ENCODE measurements around the gene PPP1R13L. TPM values are rescaled to one million over a fixed set of nuclear protein-coding genes. Genes with fewer than 3 reads are reported as not detected.
"Not testable (repeated sequence)": the region's sequence is repeated elsewhere in the genome, so short reads cannot be mapped to it uniquely, and the experiment has no call there.

The PPP1R13L gene
- total RNA-seq, 1 donor, result 6.9 TPM

DNA sequence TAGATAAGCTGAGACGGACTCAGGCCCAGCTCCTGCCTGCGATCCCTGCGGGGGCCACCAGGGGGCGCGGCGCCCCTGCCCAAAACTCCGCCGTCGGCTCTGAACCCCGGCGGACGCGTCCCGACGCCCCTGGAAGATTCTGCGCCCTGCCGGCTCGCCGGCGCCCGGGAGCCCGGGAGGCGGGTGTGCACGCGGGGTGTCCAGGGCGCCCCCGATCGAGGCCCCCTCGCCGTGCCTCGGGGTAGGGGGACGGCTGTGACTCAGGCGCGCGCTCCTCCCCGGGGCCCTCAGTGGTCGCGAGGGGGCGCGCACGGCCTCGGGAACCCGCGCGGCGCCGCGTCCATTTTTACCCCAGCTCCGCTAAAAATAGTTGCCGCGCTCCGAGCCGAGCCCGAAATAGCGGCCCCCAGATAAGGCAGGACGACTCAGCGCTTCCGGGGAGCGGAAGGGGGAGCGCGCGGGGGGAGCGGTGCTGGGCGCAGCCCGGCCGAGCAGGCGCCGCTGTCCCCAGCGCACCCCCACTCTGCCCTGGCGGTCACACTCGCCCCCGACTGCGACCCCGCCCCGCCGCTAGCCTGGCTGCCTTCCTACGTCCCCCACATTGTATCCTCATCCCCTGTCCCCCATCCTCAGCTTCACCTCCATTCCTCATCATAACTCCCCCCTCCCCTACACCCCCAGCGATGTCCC lies 34.8 kb upstream of the PPP1R13L start:
- Histone ChIP-seq H3K4me2 (ENCODE audit: insufficient read depth, low read length) (peak overlapping the region; percentile 76), H2AFZ (ENCODE audit: low read length) (peak overlapping the region; percentile 56), H3K27ac (ENCODE audit: low read depth, low read length) (peak overlapping the region; percentile 78), H3K4me1 (ENCODE audit: insufficient read depth, low read length) (peaks cover 30% of the 10 kb centered on the region), H3K36me3 (ENCODE audit: insufficient read depth, low read length) (no peaks in the 10 kb centered on the region), H3K79me2 (ENCODE audit: insufficient read depth, low read length) (peaks cover 5% of the 10 kb centered on the region), H3K4me3 (ENCODE audit: insufficient read depth, low read length) (peak overlapping the region; percentile 79), H4K20me1 (ENCODE audit: insufficient read depth, low read length) (no peaks in the 10 kb centered on the region), H3K9me3 (ENCODE audit: low read depth, low read length) (no peaks in the 10 kb centered on the region), H3K27me3 (ENCODE audit: insufficient read depth, low read length) (no peaks in the 10 kb centered on the region)
- DNase-seq (ENCODE audit: insufficient read length, low spot score, missing footprints), result peak; percentile 99
- TF ChIP-seq, protein P1, sequence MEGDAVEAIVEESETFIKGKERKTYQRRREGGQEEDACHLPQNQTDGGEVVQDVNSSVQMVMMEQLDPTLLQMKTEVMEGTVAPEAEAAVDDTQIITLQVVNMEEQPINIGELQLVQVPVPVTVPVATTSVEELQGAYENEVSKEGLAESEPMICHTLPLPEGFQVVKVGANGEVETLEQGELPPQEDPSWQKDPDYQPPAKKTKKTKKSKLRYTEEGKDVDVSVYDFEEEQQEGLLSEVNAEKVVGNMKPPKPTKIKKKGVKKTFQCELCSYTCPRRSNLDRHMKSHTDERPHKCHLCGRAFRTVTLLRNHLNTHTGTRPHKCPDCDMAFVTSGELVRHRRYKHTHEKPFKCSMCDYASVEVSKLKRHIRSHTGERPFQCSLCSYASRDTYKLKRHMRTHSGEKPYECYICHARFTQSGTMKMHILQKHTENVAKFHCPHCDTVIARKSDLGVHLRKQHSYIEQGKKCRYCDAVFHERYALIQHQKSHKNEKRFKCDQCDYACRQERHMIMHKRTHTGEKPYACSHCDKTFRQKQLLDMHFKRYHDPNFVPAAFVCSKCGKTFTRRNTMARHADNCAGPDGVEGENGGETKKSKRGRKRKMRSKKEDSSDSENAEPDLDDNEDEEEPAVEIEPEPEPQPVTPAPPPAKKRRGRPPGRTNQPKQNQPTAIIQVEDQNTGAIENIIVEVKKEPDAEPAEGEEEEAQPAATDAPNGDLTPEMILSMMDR (IDR thresholded peaks at IDR 0.05; ENCODE audit: extremely low read depth, low read depth, low read length), result peak; percentile 89

DNA sequence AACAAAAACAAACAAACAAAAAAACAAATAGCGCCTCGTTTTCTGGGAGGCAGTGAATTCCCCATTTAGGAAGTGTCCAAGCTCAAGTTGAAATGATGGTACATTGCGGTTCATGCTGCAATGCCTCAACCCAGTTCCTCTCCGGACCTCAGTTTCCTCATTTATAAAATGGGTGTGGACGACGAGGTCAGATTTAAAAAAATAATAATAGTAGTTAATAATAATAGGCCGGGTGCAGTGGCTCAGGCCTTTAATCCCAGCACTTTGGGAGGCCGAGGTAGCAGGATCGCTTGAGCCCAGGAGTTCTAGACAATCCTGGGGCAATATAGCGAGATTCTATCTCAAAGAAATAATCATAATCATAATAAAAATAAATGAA lies 34.3 kb upstream of the PPP1R13L start:
- H3K79me2 ChIP-seq (ENCODE audit: insufficient read depth, low read length), result peaks cover 5% of the 10 kb centered on the region
- no peak overlapping the region for H2AFZ ChIP-seq (ENCODE audit: low read length)
- peak overlapping the region; percentile 76 for H3K4me2 ChIP-seq (ENCODE audit: insufficient read depth, low read length)
- no peaks in the 10 kb centered on the region for H3K36me3 ChIP-seq (ENCODE audit: insufficient read depth, low read length)
- H3K27me3 ChIP-seq (ENCODE audit: insufficient read depth, low read length), result no peaks in the 10 kb centered on the region
- TF ChIP-seq, protein P1 (IDR thresholded peaks at IDR 0.05; ENCODE audit: extremely low read depth, low read depth, low read length), result no peak
- H3K9me3 ChIP-seq (ENCODE audit: low read depth, low read length), result no peaks in the 10 kb centered on the region
- peak overlapping the region; percentile 79 for H3K4me3 ChIP-seq (ENCODE audit: insufficient read depth, low read length)
- H3K4me1 ChIP-seq (ENCODE audit: insufficient read depth, low read length), result peaks cover 26% of the 10 kb centered on the region
- H3K27ac ChIP-seq (ENCODE audit: low read depth, low read length), result peak overlapping the region; percentile 78
- no peaks in the 10 kb centered on the region for H4K20me1 ChIP-seq (ENCODE audit: insufficient read depth, low read length)
- DNase-seq (ENCODE audit: insufficient read length, low spot score, missing footprints), result no peak

DNA sequence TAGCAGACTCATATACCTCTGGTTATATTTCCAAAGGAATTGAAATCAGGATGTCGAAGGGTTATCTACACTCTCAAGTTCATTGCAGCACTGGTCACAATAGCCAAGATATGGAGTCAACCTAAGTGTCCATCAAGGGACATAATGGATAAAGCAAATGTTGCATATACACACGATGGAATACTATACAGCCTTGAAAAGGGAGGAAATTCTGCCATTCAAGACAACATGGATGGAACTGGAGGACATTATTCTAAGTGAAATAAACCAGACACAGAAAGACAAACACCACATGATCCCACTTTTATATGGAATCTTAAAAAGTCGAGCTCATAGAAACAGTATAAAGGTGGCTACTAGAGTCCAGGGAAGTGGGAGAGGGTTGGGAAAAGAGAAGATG lies 32.5 kb upstream of the PPP1R13L start:
- no peaks in the 10 kb centered on the region for H4K20me1 ChIP-seq (ENCODE audit: insufficient read depth, low read length)
- H3K4me1 ChIP-seq (ENCODE audit: insufficient read depth, low read length), result peaks cover 16% of the 10 kb centered on the region
- no peaks in the 10 kb centered on the region for H3K36me3 ChIP-seq (ENCODE audit: insufficient read depth, low read length)
- H3K4me2 ChIP-seq (ENCODE audit: insufficient read depth, low read length), result no peak overlapping the region
- H3K79me2 ChIP-seq (ENCODE audit: insufficient read depth, low read length), result peaks cover under 1% of the 10 kb centered on the region
- H3K27me3 ChIP-seq (ENCODE audit: insufficient read depth, low read length), result no peaks in the 10 kb centered on the region
- no peak overlapping the region for H3K27ac ChIP-seq (ENCODE audit: low read depth, low read length)
- H3K4me3 ChIP-seq (ENCODE audit: insufficient read depth, low read length), result no peak overlapping the region
- no peak for DNase-seq (ENCODE audit: insufficient read length, low spot score, missing footprints)
- H3K9me3 ChIP-seq (ENCODE audit: low read depth, low read length), result no peaks in the 10 kb centered on the region
- TF ChIP-seq, protein P1 (IDR thresholded peaks at IDR 0.05; ENCODE audit: extremely low read depth, low read depth, low read length), result no peak
- H2AFZ ChIP-seq (ENCODE audit: low read length), result no peak overlapping the region

DNA sequence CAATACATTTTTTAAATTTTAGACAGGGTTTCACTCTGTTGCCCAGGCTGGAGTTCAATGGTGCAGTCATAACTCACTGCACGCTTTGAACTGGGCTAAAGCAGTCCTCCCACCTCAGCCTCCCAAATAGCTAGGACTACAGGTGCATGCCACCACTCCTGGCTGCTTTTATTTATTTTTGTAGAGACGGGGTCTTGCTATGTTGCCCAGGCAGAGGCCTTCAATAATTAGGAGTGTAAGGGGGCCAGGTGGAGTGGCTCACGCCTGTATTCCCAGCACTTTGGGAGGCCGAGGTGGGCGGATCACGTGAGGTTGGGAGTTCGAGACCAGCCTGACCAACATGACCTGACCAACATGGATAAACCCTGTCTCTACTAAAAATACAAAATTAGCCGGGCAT lies 27.7 kb upstream of the PPP1R13L start:
- not testable (repeated sequence) for H3K9me3 ChIP-seq (ENCODE audit: low read depth, low read length); H3K4me3 ChIP-seq (ENCODE audit: insufficient read depth, low read length); H3K4me1 ChIP-seq (ENCODE audit: insufficient read depth, low read length); H2AFZ ChIP-seq (ENCODE audit: low read length); H3K27ac ChIP-seq (ENCODE audit: low read depth, low read length); H3K36me3 ChIP-seq (ENCODE audit: insufficient read depth, low read length); DNase-seq (ENCODE audit: insufficient read length, low spot score, missing footprints); H3K79me2 ChIP-seq (ENCODE audit: insufficient read depth, low read length); H3K4me2 ChIP-seq (ENCODE audit: insufficient read depth, low read length); H4K20me1 ChIP-seq (ENCODE audit: insufficient read depth, low read length); H3K27me3 ChIP-seq (ENCODE audit: insufficient read depth, low read length)

DNA sequence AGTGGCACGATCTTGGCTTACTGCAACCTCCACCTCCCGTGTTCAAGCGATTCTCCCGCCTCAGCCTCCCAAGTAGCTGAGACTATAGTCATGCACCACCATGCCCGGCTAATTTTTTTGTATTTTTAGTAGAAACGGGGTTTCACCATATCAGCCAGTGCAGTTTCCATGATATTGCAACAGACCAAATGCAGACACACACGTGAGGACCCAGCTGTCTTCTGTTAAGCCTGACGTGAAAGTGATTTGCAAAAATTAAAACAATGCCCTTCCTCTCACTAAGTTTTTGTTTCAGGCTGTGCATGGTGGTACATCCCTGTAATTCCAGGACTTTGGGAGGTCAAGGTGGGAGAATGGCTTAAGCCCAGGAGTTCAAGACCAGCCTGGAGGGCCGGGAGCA lies 26.1 kb upstream of the PPP1R13L start:
- not testable (repeated sequence) for DNase-seq (ENCODE audit: insufficient read length, low spot score, missing footprints); H3K36me3 ChIP-seq (ENCODE audit: insufficient read depth, low read length); H2AFZ ChIP-seq (ENCODE audit: low read length); H3K79me2 ChIP-seq (ENCODE audit: insufficient read depth, low read length); H3K9me3 ChIP-seq (ENCODE audit: low read depth, low read length); H3K4me3 ChIP-seq (ENCODE audit: insufficient read depth, low read length); H3K4me2 ChIP-seq (ENCODE audit: insufficient read depth, low read length); H3K27ac ChIP-seq (ENCODE audit: low read depth, low read length); H4K20me1 ChIP-seq (ENCODE audit: insufficient read depth, low read length); H3K4me1 ChIP-seq (ENCODE audit: insufficient read depth, low read length); H3K27me3 ChIP-seq (ENCODE audit: insufficient read depth, low read length)

DNA sequence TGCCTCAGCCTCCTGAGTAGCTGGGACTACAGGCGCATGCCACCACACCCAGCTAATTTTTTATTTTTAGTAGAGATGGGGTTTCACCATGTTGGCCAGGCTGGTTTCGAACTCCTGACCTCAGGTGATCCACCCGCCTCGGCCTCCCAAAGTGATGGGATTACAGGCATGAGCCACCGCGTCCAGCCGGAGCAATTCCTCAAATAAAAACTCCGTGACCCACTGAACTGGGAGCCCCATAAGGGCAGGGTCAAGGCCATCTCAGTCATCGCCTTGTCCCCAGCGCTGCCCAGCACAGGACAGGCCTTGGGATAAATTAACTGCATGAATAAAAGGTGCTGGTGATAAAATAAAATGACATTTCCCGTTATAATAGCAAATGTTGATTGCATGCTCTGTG lies 25.0 kb upstream of the PPP1R13L start:
- not testable (repeated sequence) for H3K9me3 ChIP-seq (ENCODE audit: low read depth, low read length); H3K4me2 ChIP-seq (ENCODE audit: insufficient read depth, low read length); DNase-seq (ENCODE audit: insufficient read length, low spot score, missing footprints); H3K27me3 ChIP-seq (ENCODE audit: insufficient read depth, low read length); H3K79me2 ChIP-seq (ENCODE audit: insufficient read depth, low read length); H3K4me3 ChIP-seq (ENCODE audit: insufficient read depth, low read length); H4K20me1 ChIP-seq (ENCODE audit: insufficient read depth, low read length); H2AFZ ChIP-seq (ENCODE audit: low read length); H3K27ac ChIP-seq (ENCODE audit: low read depth, low read length); H3K36me3 ChIP-seq (ENCODE audit: insufficient read depth, low read length)
- peaks cover 19% of the 10 kb centered on the region for H3K4me1 ChIP-seq (ENCODE audit: insufficient read depth, low read length)
